Pancreas (tissue), 10 donors: Measurements from ENCODE around the gene CD226. TPM values are rescaled to one million over a fixed set of nuclear protein-coding genes. Genes with fewer than 3 reads are reported as not detected.
"Not testable (repeated sequence)": the region's sequence is repeated elsewhere in the genome, so short reads cannot be mapped to it uniquely, and the experiment has no call there.

ENCODE experiments used
- ATAC-seq, 4 donors: fragments of 200-7000 bp; cut with Tn5 transposase; one replicate each; pipeline versions ENCODE4 v1.8.0 to v1.9.1; 2020; ENCODE audit warnings: mild to moderate bottlenecking in 4 of 4, moderate library complexity in 4 of 4
- DNase-seq, 6 donors: peaks; one replicate each; pipeline ENCODE4 v3.0.0-alpha.2; 2020
- FAIRE-seq: peaks from 2 replicates; lab custom pipeline; 2012; peaks lifted over from hg19 to GRCh38; lab: Jason Lieb, UNC
- H3K27ac ChIP-seq, 4 donors: fragments of 200-600 bp; sonication (generic); 1 replicate in 3 of 4; 2 replicates in 1 of 4; pipeline versions ENCODE4 v1.5.0 to v1.8.0; 2020
- H3K27me3 ChIP-seq, 4 donors: fragments of 200-600 bp; one replicate each; pipeline ENCODE4 v1.8.0; 2021
- H3K36me3 ChIP-seq, 3 donors: fragments of 200-600 bp; sonication (generic) in 1 of 3; one replicate each; pipeline versions ENCODE4 v1.5.0 to v1.8.0; 2020 to 2021
- H3K4me1 ChIP-seq, 3 donors: fragments of 200-600 bp; one replicate each; pipeline ENCODE4 v1.8.0; 2021
- H3K4me3 ChIP-seq, 4 donors: fragments of 200-600 bp; sonication (generic) in 2 of 4; one replicate each; pipeline versions ENCODE4 v1.5.0 to v1.8.0; 2020 to 2021
- H3K9me3 ChIP-seq, 4 donors: fragments of 200-600 bp; one replicate each; pipeline ENCODE4 v1.8.0; 2021
- CTCF ChIP-seq, 4 donors: fragments of 200-600 bp; sonication (generic) in 3 of 4; IDR thresholded peaks; one replicate each; pipeline versions ENCODE4 v1.5.0 to v1.8.0; 2021; ENCODE audit warnings: antibody characterized with exemption in 4 of 4
- WGBS, 2 donors: extraction: QIAGEN DNeasy Blood & Tissue Kit; methylation state at CpG; one replicate each; pipeline ENCODE4 v1.1.7; 2013; 5-methylcytosine and 5-hydroxymethylcytosine counted together
- intact Hi-C, 3 donors: fragments of 100-400 bp; cut with DNase I; formaldehyde crosslinking; loops; one replicate each; pipeline versions ENCODE4 v1.11.1 to v1.14.2; 2022
- polyA plus RNA-seq, 2 donors: library from polyadenylated mRNA; stranded (reverse); fragments of 200-250 nt; gene quantifications; one replicate each; pipeline ENCODE4 v1.2.3, GENCODE V29; 2013
- total RNA-seq, 6 donors: library from RNA; stranded (reverse); fragmentation: NEBNext Ultra II Directional in 4 of 6; extraction: Animal tissue kit (Norgen Biotek cat#: 25700) in 4 of 6; gene quantifications; one replicate each; pipeline versions ENCODE4 v1.2.1 to v1.2.4, GENCODE V29; 2021 to 2023
- donor health status: healthy with polysubstance abuse.
- donor health status: DM: no; HTN: no; CAD: no; lungs with moderate emphysema.
- donor health status: DM: no; HTN: no; CAD: no.
- donor health status: control.
- donor health status: control.
- donor health status: Bipolar disorder and iron deficiency.
- donor health status: DM: yes; HTN: yes; CAD: no.
- donor health status: DM: no; HTN: no; CAD: no.
- donor health status: DM: no; HTN: no; CAD: no.
- donor health status: DM: yes; HTN: yes; CAD: no.

CD226 gene
- total and polyA plus RNA-seq, 8 donors = 0.07 to 1.1 (median 0.38) TPM

GRCh38 chr18:69980982-69981804, 33.5 kb upstream of the CD226 start:
- no peaks in the 10 kb centered on the region for H3K9me3 ChIP-seq
- intact Hi-C loops = no loop called here
- no peak for FAIRE-seq
- DNase-seq = no peak
- 83 to 88% methylated on average over 3 of the region's 3 CpGs for WGBS, 2 donors
- H3K4me3 ChIP-seq = no peak overlapping the region
- no peak for ATAC-seq
- H3K4me1 ChIP-seq = no peaks in the 10 kb centered on the region
- H3K36me3 ChIP-seq = no peaks in the 10 kb centered on the region
- no peaks in the 10 kb centered on the region for H3K27me3 ChIP-seq
- H3K27ac ChIP-seq = no peak overlapping the region
- no peak for TF ChIP-seq CTCF (IDR thresholded peaks at IDR 0.05)

- intact Hi-C loops = no loop called here
- Histone ChIP-seq H3K9me3 (no peaks in the 10 kb centered on the region), H3K4me3 (no peak overlapping the region), H3K27ac (no peak overlapping the region), H3K36me3 (no peaks in the 10 kb centered on the region), H3K4me1 (no peaks in the 10 kb centered on the region), H3K27me3 (no peaks in the 10 kb centered on the region)
- TF ChIP-seq CTCF (IDR thresholded peaks at IDR 0.05) = no peak
- FAIRE-seq = no peak
- no peak for ATAC-seq
- DNase-seq = no peak
- 70 to 76% methylated on average over 4 of the region's 4 CpGs for WGBS, 2 donors
These were observed 32.8 kb upstream of the CD226 start for GRCh38 chr18:69980509-69980908.

GRCh38 chr18:69978732-69979715, 31.4 kb upstream of the CD226 start:
- whole genome bisulfite sequencing, 2 donors = 88% methylated on average over 13 of the region's 13 CpGs
- Histone ChIP-seq H3K4me3 (no peak overlapping the region), H3K36me3 (no peaks in the 10 kb centered on the region), H3K9me3 (no peaks in the 10 kb centered on the region), H3K27me3 (no peaks in the 10 kb centered on the region), H3K27ac (no peak overlapping the region), H3K4me1 (no peaks in the 10 kb centered on the region)
- intact Hi-C loops = no loop called here
- ATAC-seq = no peak
- no peak for TF ChIP-seq CTCF (IDR thresholded peaks at IDR 0.05)
- DNase-seq = no peak
- no peak for FAIRE-seq

- FAIRE-seq, H3K27ac ChIP-seq, ATAC-seq, H3K36me3 ChIP-seq, H3K27me3 ChIP-seq, H3K4me1 ChIP-seq, DNase-seq, H3K9me3 ChIP-seq, intact Hi-C loops, H3K4me3 ChIP-seq: not testable (repeated sequence)
- WGBS, 2 donors = 92 to 95% methylated on average over 4 of the region's 4 CpGs
These were observed 27.6 kb upstream of the CD226 start for GRCh38 chr18:69975294-69975693.

GRCh38 chr18:69974365-69974764, 26.7 kb upstream of the CD226 start:
- 85 to 86% methylated on average over 1 of the region's 1 CpG for WGBS, 2 donors
- no peaks in the 10 kb centered on the region for H3K27me3 ChIP-seq
- no peaks in the 10 kb centered on the region for H3K4me1 ChIP-seq
- TF ChIP-seq CTCF (IDR thresholded peaks at IDR 0.05) = no peak
- intact Hi-C loops = no loop called here
- FAIRE-seq = no peak
- no peak for ATAC-seq
- H3K36me3 ChIP-seq = no peaks in the 10 kb centered on the region
- no peak overlapping the region for H3K27ac ChIP-seq
- H3K9me3 ChIP-seq = no peaks in the 10 kb centered on the region
- no peak for DNase-seq
- no peak overlapping the region for H3K4me3 ChIP-seq
